CD14-positive monocyte (primary cell): Measurements from ENCODE around the gene CLDN1. TPM values are rescaled to one million over a fixed set of nuclear protein-coding genes. Genes with fewer than 3 reads are reported as not detected.
A peak's percentile ranks its signal among the peaks of the same experiment; 100 is the strongest.

Experiments used
- DNase-seq, 3 donors: peaks; one replicate each; pipeline ENCODE4 v3.0.0-alpha.2; 2011 to 2022
- H2AFZ ChIP-seq: 2 replicates; pipeline ENCODE4 v1.6.0; 2012; ENCODE audit warnings: mild to moderate bottlenecking, low read depth, low read length, inconsistent platforms; ENCODE audit not compliant: insufficient read depth, poor library complexity, severe bottlenecking
- H3K27ac ChIP-seq, 2 donors: 1 replicate in 1 of 2; 2 replicates in 1 of 2; pipeline ENCODE4 v1.5.1; 2012 to 2013; ENCODE audit warnings: low read length in 2 of 2, control low read depth in 1 of 2, inconsistent platforms in 1 of 2, low read depth in 1 of 2, mild to moderate bottlenecking in 1 of 2
- H3K27me3 ChIP-seq, 2 donors: one replicate each; pipeline versions ENCODE4 v1.6.0 to v1.6.1; 2011 to 2013; ENCODE audit warnings: low read length in 2 of 2; ENCODE audit not compliant: control insufficient read depth in 2 of 2, insufficient read depth in 2 of 2
- H3K36me3 ChIP-seq, 2 donors: replicated peaks in 1 of 2; 1 replicate in 1 of 2; 2 replicates in 1 of 2; pipeline versions ENCODE4 v1.5.1 to v1.6.1; 2012 to 2013; ENCODE audit warnings: low read length in 2 of 2, control low read depth in 1 of 2, inconsistent platforms in 1 of 2, mild to moderate bottlenecking in 1 of 2; ENCODE audit not compliant: insufficient read depth in 2 of 2, control insufficient read depth in 1 of 2
- H3K4me1 ChIP-seq, 2 donors: 1 replicate in 1 of 2; 2 replicates in 1 of 2; pipeline versions ENCODE4 v1.5.1 to v1.6.1; 2012 to 2013; ENCODE audit warnings: low read length in 2 of 2, control low read depth in 1 of 2, inconsistent platforms in 1 of 2, mild to moderate bottlenecking in 1 of 2, moderate library complexity in 1 of 2; ENCODE audit not compliant: insufficient read depth in 2 of 2, control insufficient read depth in 1 of 2
- H3K4me2 ChIP-seq: replicated peaks from 2 replicates; pipeline ENCODE3; 2012; ENCODE audit warnings: low read length, moderate library complexity, mild to moderate bottlenecking; ENCODE audit not compliant: poor library complexity, severe bottlenecking; ENCODE audit errors: extremely low read depth
- H3K4me3 ChIP-seq, 3 experiments: fragments of 200-600 bp in 1 of 3; sonication (generic) in 1 of 3; replicated peaks in 1 of 3; 1 replicate in 2 of 3; 2 replicates in 1 of 3; pipeline ENCODE4 v1.5.1; 2011 to 2013; ENCODE audit warnings: low read length in 3 of 3, mild to moderate bottlenecking in 3 of 3, control low read depth in 2 of 3, low read depth in 2 of 3, inconsistent platforms in 1 of 3, moderate library complexity in 1 of 3
- H3K79me2 ChIP-seq: 2 replicates; pipeline ENCODE4 v1.6.0; 2012; ENCODE audit warnings: mild to moderate bottlenecking, control low read depth, inconsistent platforms, low read length, moderate library complexity; ENCODE audit not compliant: insufficient read depth
- H3K9ac ChIP-seq: 2 replicates; pipeline ENCODE4 v1.6.0; 2017; ENCODE audit warnings: low read length, mild to moderate bottlenecking; ENCODE audit not compliant: insufficient read depth, poor library complexity, severe bottlenecking
- H3K9me3 ChIP-seq, 2 donors: replicated peaks in 1 of 2; 1 replicate in 1 of 2; 2 replicates in 1 of 2; pipeline versions ENCODE4 v1.5.1 to v1.6.1; 2012 to 2013; ENCODE audit warnings: low read length in 2 of 2, control low read depth in 1 of 2; ENCODE audit not compliant: control insufficient read depth in 1 of 2, insufficient read depth in 1 of 2
- H4K20me1 ChIP-seq: 2 replicates; pipeline ENCODE4 v1.6.0; 2012; ENCODE audit warnings: mild to moderate bottlenecking, low read length, control low read depth, moderate library complexity; ENCODE audit not compliant: insufficient read depth
- H3K27ac Mint-ChIP-seq, 7 donors: one replicate each; pipeline ENCODE4 v1.8.0; 2020; ENCODE audit warnings: mild to moderate bottlenecking in 7 of 7, mixed read lengths in 7 of 7, moderate library complexity in 6 of 7, inconsistent platforms in 2 of 7
- H3K27me3 Mint-ChIP-seq, 3 donors: one replicate each; pipeline ENCODE4 v1.8.0; 2021 to 2022; ENCODE audit warnings: low read depth in 3 of 3, mild to moderate bottlenecking in 3 of 3, mixed read lengths in 3 of 3, moderate library complexity in 3 of 3, inconsistent platforms in 1 of 3
- H3K36me3 Mint-ChIP-seq, 2 donors: one replicate each; pipeline ENCODE4 v1.8.0; 2020; ENCODE audit warnings: mixed read lengths in 2 of 2, inconsistent platforms in 1 of 2, mild to moderate bottlenecking in 1 of 2
- H3K4me1 Mint-ChIP-seq: one replicate; pipeline ENCODE4 v1.8.0; 2020; ENCODE audit warnings: mild to moderate bottlenecking, mixed read lengths
- H3K4me3 Mint-ChIP-seq, 2 donors: one replicate each; pipeline ENCODE4 v1.8.0; 2020; ENCODE audit warnings: mild to moderate bottlenecking in 2 of 2, mixed read lengths in 2 of 2, moderate library complexity in 1 of 2
- H3K9me3 Mint-ChIP-seq, 7 donors: one replicate each; pipeline ENCODE4 v1.8.0; 2020 to 2022; ENCODE audit warnings: mixed read lengths in 7 of 7, mild to moderate bottlenecking in 6 of 7, moderate library complexity in 6 of 7, inconsistent platforms in 2 of 7
- WGBS: methylation state at CpG from one replicate; pipeline ENCODE4 v1.1.5; 2013; ENCODE audit warnings: missing lambda C conversion rate; ENCODE audit not compliant: insufficient coverage; 5-methylcytosine and 5-hydroxymethylcytosine counted together
- intact Hi-C, 2 donors: fragments of 100-400 bp; cut with micrococcal nuclease; formaldehyde crosslinking; loops; one replicate each; pipeline versions ENCODE4 v1.15.0 to v1.15.1; 2023
- polyA plus RNA-seq, 3 donors: library from polyadenylated mRNA; depleted of rRNA in 1 of 3; unstranded in 2 of 3; stranded (reverse) in 1 of 3; fragments of 300-500 nt in 2 of 3; fragments of >200 nt in 1 of 3; fragmentation: Illumina TruSeq in 2 of 3; gene quantifications; 1 replicate in 2 of 3; 2 replicates in 1 of 3; pipeline ENCODE4 v1.2.3, GENCODE V29; 2012 to 2021
- TF ChIP-seq, protein P1 (sequence below): fragments of 200-600 bp; IDR thresholded peaks from one replicate; pipeline ENCODE4 v1.8.0; 2022; ENCODE audit warnings: antibody characterized with exemption, mild to moderate bottlenecking

CLDN1 gene
- polyA plus RNA-seq, 3 donors: not detected

DNA sequence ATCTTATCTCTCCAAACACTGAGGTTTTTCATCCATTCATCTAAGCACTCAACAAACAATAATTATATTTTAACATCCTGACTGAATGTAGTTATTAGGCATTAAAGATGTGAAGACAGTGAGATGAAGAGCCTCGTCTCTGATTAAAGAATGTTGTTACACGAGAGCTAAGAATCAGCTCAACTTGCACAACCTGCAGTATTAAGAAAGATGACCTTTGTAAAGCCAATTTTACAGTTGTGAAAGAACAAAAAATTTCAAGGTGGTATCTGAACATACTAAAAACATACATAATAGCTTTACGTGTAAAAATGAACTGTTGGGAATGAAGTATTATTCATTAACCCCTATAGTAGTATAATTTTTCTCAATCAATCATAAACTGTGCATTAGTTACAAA, 12.8 kb downstream of the CLDN1 start:
- DNase-seq: no peak
- TF ChIP-seq, protein P1, sequence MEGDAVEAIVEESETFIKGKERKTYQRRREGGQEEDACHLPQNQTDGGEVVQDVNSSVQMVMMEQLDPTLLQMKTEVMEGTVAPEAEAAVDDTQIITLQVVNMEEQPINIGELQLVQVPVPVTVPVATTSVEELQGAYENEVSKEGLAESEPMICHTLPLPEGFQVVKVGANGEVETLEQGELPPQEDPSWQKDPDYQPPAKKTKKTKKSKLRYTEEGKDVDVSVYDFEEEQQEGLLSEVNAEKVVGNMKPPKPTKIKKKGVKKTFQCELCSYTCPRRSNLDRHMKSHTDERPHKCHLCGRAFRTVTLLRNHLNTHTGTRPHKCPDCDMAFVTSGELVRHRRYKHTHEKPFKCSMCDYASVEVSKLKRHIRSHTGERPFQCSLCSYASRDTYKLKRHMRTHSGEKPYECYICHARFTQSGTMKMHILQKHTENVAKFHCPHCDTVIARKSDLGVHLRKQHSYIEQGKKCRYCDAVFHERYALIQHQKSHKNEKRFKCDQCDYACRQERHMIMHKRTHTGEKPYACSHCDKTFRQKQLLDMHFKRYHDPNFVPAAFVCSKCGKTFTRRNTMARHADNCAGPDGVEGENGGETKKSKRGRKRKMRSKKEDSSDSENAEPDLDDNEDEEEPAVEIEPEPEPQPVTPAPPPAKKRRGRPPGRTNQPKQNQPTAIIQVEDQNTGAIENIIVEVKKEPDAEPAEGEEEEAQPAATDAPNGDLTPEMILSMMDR: no peak
- no peaks in the 10 kb centered on the region for H3K36me3 ChIP-seq
- Mint-ChIP-seq H3K9me3 (peaks cover 0 to 2% (median 0%) of the 10 kb centered on the region in 7 donors), H3K4me1 (no peaks in the 10 kb centered on the region), H3K4me3 (no peak overlapping the region), H3K27me3 (peaks cover 0 to 5% (median 1%) of the 10 kb centered on the region in 3 donors), H3K36me3 (no peaks in the 10 kb centered on the region), H3K27ac (no peak overlapping the region)
- H3K79me2 ChIP-seq: no peaks in the 10 kb centered on the region
- no peaks in the 10 kb centered on the region for H4K20me1 ChIP-seq
- H3K9ac ChIP-seq: no peak overlapping the region
- H3K9me3 ChIP-seq: no peaks in the 10 kb centered on the region
- H3K4me2 ChIP-seq: no peak overlapping the region
- intact Hi-C loops: no loop called here
- H3K27ac ChIP-seq: no peak overlapping the region
- no peaks in the 10 kb centered on the region for H3K4me1 ChIP-seq
- H3K4me3 ChIP-seq: no peak overlapping the region
- WGBS: no CpG with 5 or more reads among the region's 3 CpGs
- H2AFZ ChIP-seq: no peak overlapping the region
- peaks cover 0 to 4% of the 10 kb centered on the region in 2 donors for H3K27me3 ChIP-seq

DNA sequence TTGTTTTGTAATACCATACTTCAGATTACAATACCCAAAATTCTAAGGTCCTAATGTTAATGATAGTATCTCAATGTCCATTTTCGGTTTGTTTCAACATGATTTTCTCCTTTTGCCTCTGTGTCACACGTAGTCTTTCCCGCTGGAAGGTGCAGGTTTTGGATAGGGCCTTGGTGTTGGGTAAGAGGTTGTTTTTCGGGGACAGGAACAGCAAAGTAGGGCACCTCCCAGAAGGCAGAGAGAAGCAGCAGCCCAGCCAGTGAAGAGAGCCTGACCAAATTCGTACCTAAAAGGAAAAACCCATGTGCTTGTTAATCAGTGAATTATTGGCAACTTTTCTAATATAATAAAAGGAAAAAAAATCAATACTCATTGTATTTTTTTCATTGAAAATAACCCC, 14.1 kb downstream of the CLDN1 start:
- Mint-ChIP-seq H3K9me3 (peaks cover 0 to 2% (median 0%) of the 10 kb centered on the region in 7 donors), H3K4me1 (no peaks in the 10 kb centered on the region), H3K4me3 (no peak overlapping the region), H3K27ac (peak overlapping the region in 1 of 7 donors; percentile 63), H3K36me3 (no peaks in the 10 kb centered on the region), H3K27me3 (peaks cover 0 to 6% (median 1%) of the 10 kb centered on the region in 3 donors)
- Histone ChIP-seq H3K27me3 (peaks cover 0 to 4% of the 10 kb centered on the region in 2 donors), H3K9me3 (no peaks in the 10 kb centered on the region), H3K4me1 (no peaks in the 10 kb centered on the region), H2AFZ (no peak overlapping the region), H3K36me3 (no peaks in the 10 kb centered on the region), H3K27ac (no peak overlapping the region), H3K9ac (no peak overlapping the region), H3K79me2 (no peaks in the 10 kb centered on the region), H3K4me2 (no peak overlapping the region), H4K20me1 (no peaks in the 10 kb centered on the region), H3K4me3 (no peak overlapping the region)
- 88% methylated on average over 4 of the region's 5 CpGs for WGBS
- intact Hi-C loops: no loop called here
- TF ChIP-seq, protein P1: no peak
- no peak for DNase-seq
